Measurements from ENCODE around the gene TMEM131. TPM values are rescaled to one million over a fixed set of nuclear protein-coding genes. Genes with fewer than 3 reads are reported as not detected.

TMEM131 gene
- total and polyA plus RNA-seq, 10 of the 15 experiments (the other 5 are each of a cell fraction or from before 2014, with no cell fraction given) = 6.0 to 48.2 (median 23.2) TPM

GRCh38 chr2:97908208-97908676 lies 87.5 kb downstream of the TMEM131 start (continued):
- TF ChIP-seq NKRF (conservative IDR thresholded peaks at IDR 0.05) (no peak), BACH1 (IDR thresholded peaks at IDR 0.05; ENCODE audit: borderline replicate concordance) (no peak), BCL11A (IDR thresholded peaks at IDR 0.05; ENCODE audit: low read depth, low read length) (no peak), ZNF217 (IDR thresholded peaks at IDR 0.05) (no peak), ZNF687 (IDR thresholded peaks at IDR 0.05) (no peak), ESRRA (IDR thresholded peaks at IDR 0.05; ENCODE audit: low read length) (no peak), NBN (IDR thresholded peaks at IDR 0.05) (peak; percentile 58; the same call in 1 of the 2 replicates), RCOR1 (conservative IDR thresholded peaks at IDR 0.05; ENCODE audit: low read depth, low read length) (no peak), RFX5 (IDR thresholded peaks at IDR 0.05; ENCODE audit: low read depth, low read length) (no peak), EP300 (IDR thresholded peaks at IDR 0.05; ENCODE audit: borderline replicate concordance in 1 of 2, control insufficient read depth in 1 of 2, low read depth in 2 of 2, low read length in 2 of 2) (peak; percentile 28 to 39; a peak in 2 of 4 replicates), ZNF592 (IDR thresholded peaks at IDR 0.05) (no peak), IKZF1 (conservative IDR thresholded peaks at IDR 0.05) (peak; percentile 81), ATF2 (IDR thresholded peaks at IDR 0.05; ENCODE audit: low read length) (peak; percentile 79), HDAC6 (IDR thresholded peaks at IDR 0.05; ENCODE audit: unreplicated experiment) (no peak), MTA3 (IDR thresholded peaks at IDR 0.05; ENCODE audit: borderline replicate concordance, low read length) (no peak), FOXM1 (IDR thresholded peaks at IDR 0.05; ENCODE audit: low read depth, low read length) (peak; percentile 67; the same call in 1 of the 2 replicates), CEBPB (IDR thresholded peaks at IDR 0.05; ENCODE audit: borderline replicate concordance in 1 of 2, low read depth in 2 of 2, low read length in 2 of 2) (no peak), CBFB (IDR thresholded peaks at IDR 0.05; ENCODE audit: low read depth) (no peak), ZNF622 (IDR thresholded peaks at IDR 0.05) (no peak), ZNF24 (IDR thresholded peaks at IDR 0.05) (no peak), POLR2AphosphoS2 (IDR thresholded peaks at IDR 0.05; ENCODE audit: low read depth, low read length) (no peak)

Measured in GM12878 (cell line).